GM12891 (cell line): ENCODE measurements around the gene ARHGAP20.

ENCODE experiments used
- PAX5 ChIP-seq: IDR thresholded peaks from 2 replicates; pipeline ENCODE4 v1.6.1; 2011; ENCODE audit warnings: low read length, moderate library complexity, mild to moderate bottlenecking; ENCODE audit not compliant: insufficient read depth, severe bottlenecking
- POLR2A ChIP-seq: IDR thresholded peaks from 2 replicates; pipeline ENCODE4 v1.6.1; 2011; ENCODE audit warnings: low read depth, low read length, control low read depth
- POLR2AphosphoS5 ChIP-seq: IDR thresholded peaks from 2 replicates; pipeline ENCODE4 v1.6.1; 2011; ENCODE audit warnings: low read depth, low read length, control low read depth
- POU2F2 ChIP-seq: IDR thresholded peaks from 2 replicates; pipeline ENCODE4 v1.6.1; 2011; ENCODE audit warnings: low read depth, mild to moderate bottlenecking, control low read depth, low read length, moderate library complexity
- SPI1 ChIP-seq: IDR thresholded peaks from 2 replicates; pipeline ENCODE4 v1.6.1; 2011; ENCODE audit warnings: low read depth, low read length, control low read depth
- TAF1 ChIP-seq: IDR thresholded peaks from 2 replicates; pipeline ENCODE4 v1.6.1; 2011; ENCODE audit warnings: low read depth, low read length, control low read depth

GRCh38 chr11:110711776-110712658 is at the start of gene ARHGAP20:
- TF ChIP-seq TAF1 (no peak), POLR2AphosphoS5 (no peak), POLR2A (no peak), SPI1 (no peak), POU2F2 (no peak), PAX5 (no peak)
